Lung (tissue), 12 donors: ENCODE data around the gene BPIFB3. TPM values are rescaled to one million over a fixed set of nuclear protein-coding genes. Genes with fewer than 3 reads are reported as not detected.

Experiments
- ATAC-seq: fragments of 200-7000 bp; cut with Tn5 transposase; one replicate; pipeline ENCODE4 v1.9.1; 2020; ENCODE audit warnings: moderate number of reproducible peaks; ENCODE audit not compliant: insufficient read depth, low FRiP score
- DNase-seq, 3 donors: peaks; one replicate each; pipeline ENCODE4 v3.0.0-alpha.2; 2013 to 2017
- H3K27ac ChIP-seq, 2 donors: one replicate each; pipeline ENCODE4 v1.5.1; 2013; ENCODE audit warnings: mild to moderate bottlenecking in 2 of 2, moderate library complexity in 2 of 2, control low read depth in 1 of 2, inconsistent platforms in 1 of 2, low read depth in 1 of 2, low read length in 1 of 2
- H3K27me3 ChIP-seq, 3 donors: one replicate each; pipeline ENCODE4 v1.5.1; 2013; ENCODE audit warnings: low read length in 2 of 3; ENCODE audit not compliant: control insufficient read depth in 3 of 3, insufficient read depth in 3 of 3
- H3K36me3 ChIP-seq, 4 donors: one replicate each; pipeline ENCODE4 v1.5.1; 2013; ENCODE audit warnings: low read length in 4 of 4, mild to moderate bottlenecking in 1 of 4, moderate library complexity in 1 of 4; ENCODE audit not compliant: control insufficient read depth in 4 of 4, insufficient read depth in 4 of 4
- H3K4me1 ChIP-seq, 5 donors: one replicate each; pipeline ENCODE4 v1.5.1; 2013; ENCODE audit warnings: low read length in 5 of 5, mild to moderate bottlenecking in 2 of 5, moderate library complexity in 1 of 5; ENCODE audit not compliant: control insufficient read depth in 5 of 5, insufficient read depth in 5 of 5
- H3K4me3 ChIP-seq: one replicate; pipeline ENCODE4 v1.5.1; 2013; ENCODE audit warnings: mild to moderate bottlenecking, control low read depth, moderate library complexity
- H3K9ac ChIP-seq, 2 donors: one replicate each; pipeline ENCODE4 v1.5.1; 2013; ENCODE audit warnings: low read length in 2 of 2, control low read depth in 1 of 2; ENCODE audit not compliant: insufficient read depth in 1 of 2
- H3K9me3 ChIP-seq, 4 donors: one replicate each; pipeline ENCODE4 v1.5.1; 2013; ENCODE audit warnings: low read length in 3 of 4, mild to moderate bottlenecking in 1 of 4, moderate library complexity in 1 of 4; ENCODE audit not compliant: control insufficient read depth in 4 of 4, insufficient read depth in 3 of 4
- CTCF ChIP-seq: IDR thresholded peaks from 2 replicates; pipeline ENCODE4 v1.5.1; 2012; ENCODE audit warnings: mild to moderate bottlenecking; ENCODE audit errors: control extremely low read depth, extremely low read depth
- WGBS, 2 donors: extraction: QIAGEN DNeasy Blood & Tissue Kit; methylation state at CpG; one replicate each; pipeline ENCODE4 v1.1.7; 2013; 5-methylcytosine and 5-hydroxymethylcytosine counted together
- polyA plus RNA-seq, 2 donors: library from polyadenylated mRNA; stranded (reverse); fragments of 200-250 nt; gene quantifications; one replicate each; pipeline ENCODE4 v1.2.1, GENCODE V29; 2013
- total RNA-seq, 2 donors: library from RNA; depleted of rRNA in 1 of 2; stranded (reverse); fragments of >200 nt in 1 of 2; gene quantifications; one replicate each; pipeline ENCODE4 v1.2.1, GENCODE V29; 2014 to 2021
- donor health status: control.
- donor health status: control.
- donor health status: Bipolar disorder and iron deficiency.
- donor health status: healthy.
- donor health status: DM: yes; HTN: yes; CAD: no.

The BPIFB3 gene
- total and polyA plus RNA-seq, 4 donors = not detected

GRCh38 chr20:33070111-33071053 is 16.7 kb downstream of the BPIFB3 start:
- no peak for TF ChIP-seq CTCF
- ATAC-seq (no peak), DNase-seq (no peak)
- 70 to 72% methylated on average over 19 of the region's 19 CpGs for WGBS, 2 donors
- Histone ChIP-seq H3K9me3 (peaks cover 0 to 3% (median 0%) of the 10 kb centered on the region in 4 donors), H3K27ac (no peak overlapping the region), H3K4me1 (no peaks in the 10 kb centered on the region), H3K9ac (no peak overlapping the region), H3K27me3 (peaks cover 0 to 7% (median 0%) of the 10 kb centered on the region in 3 donors), H3K36me3 (no peaks in the 10 kb centered on the region), H3K4me3 (no peak overlapping the region)

- TF ChIP-seq CTCF = no peak
- Histone ChIP-seq H3K27me3 (peaks cover 0 to 8% (median 0%) of the 10 kb centered on the region in 3 donors), H3K4me1 (no peaks in the 10 kb centered on the region), H3K9ac (no peak overlapping the region), H3K27ac (no peak overlapping the region), H3K36me3 (no peaks in the 10 kb centered on the region), H3K9me3 (peaks cover 0 to 3% (median 0%) of the 10 kb centered on the region in 4 donors), H3K4me3 (no peak overlapping the region)
- 74 to 93% methylated on average over 5 of the region's 5 CpGs for WGBS, 2 donors
- DNase-seq (no peak), ATAC-seq (no peak)
Measured at GRCh38 chr20:33071198-33071597, 17.5 kb downstream of the BPIFB3 start.

- Histone ChIP-seq H3K4me3 (no peak overlapping the region), H3K36me3 (no peaks in the 10 kb centered on the region)
- 87 to 95% methylated on average over 4 of the region's 4 CpGs for WGBS, 2 donors
Measured at GRCh38 chr20:33072362-33072761, 18.7 kb downstream of the BPIFB3 start.

More at GRCh38 chr20:33072362-33072761, 18.7 kb downstream of the BPIFB3 start:
- Histone ChIP-seq H3K9ac (no peak overlapping the region), H3K4me1 (no peaks in the 10 kb centered on the region), H3K27me3 (peaks cover 0 to 8% (median 0%) of the 10 kb centered on the region in 3 donors), H3K27ac (no peak overlapping the region), H3K9me3 (peaks cover 0 to 3% (median 0%) of the 10 kb centered on the region in 4 donors)
- DNase-seq = no peak
- ATAC-seq = no peak
- TF ChIP-seq CTCF = no peak
